HG03457 (cell line): ENCODE measurements around the gene HOXD12.

Source experiments
- ATAC-seq: cut with Tn5 transposase; IDR thresholded peaks from one replicate; pipeline ENCODE4 v1.9.1; 2021; ENCODE audit warnings: moderate number of reproducible peaks; ENCODE audit not compliant: unreplicated experiment

The HOXD12 gene

GRCh38 chr2:176105078-176105729, 5.6 kb downstream of the HOXD12 start:
- no peak for ATAC-seq

- ATAC-seq = no peak
These were observed 6.4 kb downstream of the HOXD12 start for GRCh38 chr2:176105730-176106580.

- ATAC-seq = no peak
These were observed 7.3 kb downstream of the HOXD12 start, which contains the start of gene HOXD11 for GRCh38 chr2:176106581-176107539. TSS of gene HOXD11 (plus strand) at chr2:176107280. CDS start at chr2:176107356, 76 bp downstream.

- no peak for ATAC-seq
These were observed 8.2 kb downstream of the HOXD12 start for GRCh38 chr2:176107731-176108181.

GRCh38 chr2:176109192-176109901, 9.8 kb downstream of the HOXD12 start:
- ATAC-seq = no peak

- ATAC-seq = no peak
These were observed 10.4 kb downstream of the HOXD12 start for GRCh38 chr2:176109946-176110345.

GRCh38 chr2:176110415-176111308, 11.1 kb downstream of the HOXD12 start:
- ATAC-seq = no peak

- ATAC-seq = no peak
These were observed 11.7 kb downstream of the HOXD12 start for GRCh38 chr2:176111309-176111663.

GRCh38 chr2:176111846-176112374, 12.3 kb downstream of the HOXD12 start:
- no peak for ATAC-seq

GRCh38 chr2:176112375-176113302, 13.0 kb downstream of the HOXD12 start:
- ATAC-seq = no peak

GRCh38 chr2:176114120-176114929, 14.7 kb downstream of the HOXD12 start:
- no peak for ATAC-seq

GRCh38 chr2:176114930-176115625, 15.5 kb downstream of the HOXD12 start:
- no peak for ATAC-seq

- no peak for ATAC-seq
These were observed 16.6 kb downstream of the HOXD12 start, which contains the start of gene HOXD10 for GRCh38 chr2:176115883-176116813. TSS of gene HOXD10 (plus strand) at chr2:176116778. CDS start at chr2:176116834, 56 bp downstream.

- ATAC-seq = no peak
These were observed 17.7 kb downstream of the HOXD12 start for GRCh38 chr2:176117162-176117822.

GRCh38 chr2:176117823-176118371, 18.3 kb downstream of the HOXD12 start:
- ATAC-seq = no peak
